LoVo (cell line): ENCODE measurements around the gene PTPRO.
A peak's percentile ranks its signal among the peaks of the same experiment; 100 is the strongest.

Experiments
- DNase-seq: peaks from one replicate; pipeline ENCODE4 v3.0.0-alpha.2; 2016; ENCODE audit warnings: low spot score

Gene PTPRO

DNA sequence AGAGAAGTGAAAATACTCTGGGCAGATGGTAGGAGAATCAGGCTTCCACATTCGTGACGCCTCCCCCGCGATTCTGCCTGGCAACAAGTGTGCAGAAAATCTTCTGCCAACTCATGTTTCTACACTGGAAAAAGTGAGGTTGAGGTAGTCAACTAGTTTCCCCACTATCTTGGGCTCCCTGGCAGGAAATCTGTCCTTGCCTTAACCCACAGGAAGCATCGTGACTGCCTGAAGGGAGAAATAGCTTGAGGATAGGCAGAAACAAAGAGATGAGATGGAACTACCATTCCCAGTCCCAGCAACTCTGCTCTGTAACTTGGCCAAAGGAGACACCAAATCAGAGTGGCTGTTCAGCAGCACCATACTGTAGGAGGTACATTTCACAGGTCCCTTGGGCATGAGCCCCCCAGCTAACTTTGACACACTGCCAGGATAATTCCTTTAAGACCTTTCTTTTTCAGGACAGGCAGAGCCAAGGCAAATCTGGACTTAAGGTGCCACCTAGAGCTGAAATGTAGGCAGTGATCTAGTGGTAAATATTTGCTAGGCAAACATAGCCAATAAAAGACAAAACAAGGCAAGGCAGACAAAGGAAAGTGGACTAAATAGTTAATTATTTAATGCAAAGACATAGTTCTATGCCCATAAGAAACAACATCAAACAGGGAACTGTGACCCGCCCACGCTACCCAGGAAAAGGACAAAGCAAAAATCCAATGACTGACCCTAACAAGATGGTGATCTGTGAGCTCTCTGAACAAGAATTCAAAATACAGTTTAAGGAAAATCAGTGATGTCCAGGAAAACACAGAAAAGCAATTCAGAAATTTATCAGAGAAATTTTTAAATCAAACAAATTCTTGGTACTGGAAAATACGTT lies 205.1 kb downstream of the PTPRO start:
- peak; percentile 35 for DNase-seq

DNA sequence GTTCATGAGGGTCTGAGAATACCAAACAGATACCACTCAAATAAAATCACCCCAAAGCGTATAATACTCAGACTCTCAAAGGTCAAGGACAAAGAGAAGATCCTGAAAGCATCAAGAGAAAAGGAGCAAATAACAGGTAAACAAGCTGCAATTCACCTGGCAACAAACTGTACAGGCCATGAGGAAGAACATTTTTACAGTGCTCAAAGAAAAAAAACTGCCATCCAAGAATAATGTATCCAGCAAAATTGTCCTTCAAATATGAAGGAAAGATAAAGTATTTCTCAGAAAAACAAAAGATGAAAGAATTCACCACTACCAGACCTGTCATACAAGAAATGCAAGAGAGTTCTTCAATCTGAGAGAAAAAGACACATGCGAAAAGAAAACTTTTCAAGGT lies 206.4 kb downstream of the PTPRO start:
- no peak for DNase-seq

- DNase-seq, result no peak
These were observed 208.1 kb downstream of the PTPRO start for GRCh38 chr12:15530361-15530760.

DNA sequence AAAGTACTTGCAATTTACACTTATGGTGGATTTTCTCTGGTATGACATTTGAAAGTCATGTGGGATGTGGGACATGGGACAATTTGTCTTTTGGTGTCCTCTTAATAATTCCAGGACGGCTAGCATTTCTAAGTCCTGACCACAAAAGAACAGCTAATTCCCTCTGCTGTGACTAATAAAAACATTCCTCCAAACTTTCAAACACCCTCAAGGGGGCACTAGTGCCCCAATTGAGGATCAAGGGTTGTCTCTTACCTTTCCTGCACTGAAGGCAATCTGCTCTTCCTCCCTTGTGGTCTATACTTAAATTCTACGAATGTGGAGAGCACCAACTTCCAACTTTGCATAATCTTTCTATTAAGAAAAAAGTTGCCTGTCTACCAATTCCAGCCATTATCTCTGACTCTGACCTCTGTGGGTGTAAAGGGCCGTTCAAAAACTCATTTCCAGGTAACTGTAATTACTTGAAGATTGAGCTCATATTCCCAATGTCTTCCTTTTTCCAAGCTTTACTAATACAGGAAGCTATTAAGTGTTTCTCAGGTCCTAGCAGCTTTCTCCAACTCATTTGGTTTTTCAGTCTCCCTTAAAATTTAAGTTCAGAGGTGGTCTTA lies 210.2 kb downstream of the PTPRO start:
- peak; percentile 88 for DNase-seq

- DNase-seq, result peak; percentile 80
These were observed 212.0 kb downstream of the PTPRO start for GRCh38 chr12:15534322-15534721.

- peak; percentile 41 for DNase-seq
These were observed 212.6 kb downstream of the PTPRO start for GRCh38 chr12:15534874-15535273.

DNA sequence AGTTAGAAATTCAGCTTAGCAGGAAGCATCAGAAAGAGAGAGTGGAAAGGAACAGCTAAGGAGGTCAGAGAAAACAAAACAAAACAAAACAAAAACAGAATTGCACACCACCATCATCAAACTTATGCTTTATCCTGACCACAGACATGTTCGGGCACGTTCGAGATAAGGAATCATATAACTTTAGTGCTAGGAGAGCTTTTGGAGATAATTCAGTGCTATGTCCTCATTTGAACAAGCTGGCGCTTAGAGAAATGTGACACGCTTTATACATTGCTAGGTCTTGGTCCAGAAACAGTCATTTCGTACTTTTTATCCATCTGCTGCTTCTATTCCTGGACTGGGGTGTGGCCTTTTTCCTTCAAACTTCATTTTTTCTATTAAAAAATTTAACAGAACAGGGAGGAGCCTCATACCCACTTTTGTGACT lies 213.1 kb downstream of the PTPRO start:
- peak; percentile 52 for DNase-seq

DNA sequence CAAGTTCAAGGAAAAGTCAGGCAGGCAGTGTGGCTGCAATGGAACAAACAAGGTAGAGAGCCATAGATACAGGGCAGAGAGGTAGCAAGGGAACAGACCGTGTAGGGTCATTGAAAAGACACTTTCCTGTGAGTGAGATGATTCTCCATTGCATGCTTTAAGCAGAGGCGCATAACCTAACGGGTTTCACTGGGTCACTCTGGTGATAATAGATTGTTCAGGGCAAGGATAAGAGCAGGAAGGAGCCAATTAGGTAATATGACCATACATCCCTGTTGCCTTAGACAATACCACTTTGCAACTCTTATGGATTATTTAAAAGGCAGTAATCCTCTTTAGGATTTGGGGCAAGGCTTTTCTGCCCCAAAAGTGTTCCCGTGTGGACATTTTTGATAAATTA lies 214.1 kb downstream of the PTPRO start:
- no peak for DNase-seq

DNA sequence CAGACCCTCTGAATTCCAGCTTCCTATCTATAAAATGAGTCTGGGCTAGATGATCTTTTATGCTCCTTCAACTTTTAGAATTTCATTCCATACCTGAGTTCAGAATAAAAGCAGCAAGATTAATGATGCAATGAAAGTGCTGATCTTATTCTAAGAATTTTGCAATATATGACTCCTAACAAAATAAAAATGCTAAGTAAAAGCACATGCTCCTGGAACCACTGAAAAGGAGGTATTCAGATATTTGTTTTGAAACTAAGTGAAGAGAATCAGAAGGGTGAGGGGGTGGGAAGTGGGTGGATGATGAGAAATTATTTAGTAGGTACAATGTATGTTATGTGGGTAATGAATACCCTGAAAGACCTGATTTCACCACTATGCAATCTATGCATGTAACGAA lies 216.6 kb downstream of the PTPRO start:
- no peak for DNase-seq

DNA sequence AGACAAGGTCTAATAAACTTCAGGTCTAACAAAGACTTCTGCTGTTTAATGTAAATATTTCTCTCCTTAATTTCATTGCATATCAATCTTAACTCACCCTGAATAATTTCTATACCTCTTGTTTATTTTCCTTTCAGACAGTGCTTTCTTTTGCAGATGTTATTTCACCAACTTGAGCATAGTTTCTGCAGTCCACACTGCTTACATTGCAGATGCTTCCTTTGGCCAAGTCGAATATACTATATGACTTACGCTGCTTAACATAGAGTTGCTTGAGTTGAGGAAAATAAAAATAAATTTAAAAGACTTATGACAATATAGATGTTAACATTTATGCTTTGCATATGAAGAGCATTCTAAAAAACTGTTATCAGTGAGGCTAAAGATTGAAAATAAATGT lies 217.7 kb downstream of the PTPRO start:
- DNase-seq, result peak; percentile 17

DNA sequence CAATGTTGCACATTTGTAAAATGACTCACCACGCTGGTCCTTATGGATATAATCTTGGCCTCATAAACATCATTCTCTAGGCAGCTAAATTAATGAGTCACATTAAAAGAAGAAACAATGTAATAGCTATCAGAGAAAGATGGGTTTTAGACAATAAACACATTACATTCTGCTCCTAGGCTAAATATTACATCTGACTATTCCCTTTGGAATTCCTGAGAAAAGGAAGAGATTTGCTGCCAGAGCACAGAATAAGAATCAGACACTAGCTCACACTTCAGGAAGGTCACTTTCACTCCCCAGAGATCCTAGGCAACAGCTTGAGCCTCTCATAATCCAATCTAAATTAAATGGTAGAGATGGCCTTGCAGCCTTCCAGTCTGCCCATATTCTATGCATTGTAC lies 218.2 kb downstream of the PTPRO start:
- peak; percentile 69 for DNase-seq

DNA sequence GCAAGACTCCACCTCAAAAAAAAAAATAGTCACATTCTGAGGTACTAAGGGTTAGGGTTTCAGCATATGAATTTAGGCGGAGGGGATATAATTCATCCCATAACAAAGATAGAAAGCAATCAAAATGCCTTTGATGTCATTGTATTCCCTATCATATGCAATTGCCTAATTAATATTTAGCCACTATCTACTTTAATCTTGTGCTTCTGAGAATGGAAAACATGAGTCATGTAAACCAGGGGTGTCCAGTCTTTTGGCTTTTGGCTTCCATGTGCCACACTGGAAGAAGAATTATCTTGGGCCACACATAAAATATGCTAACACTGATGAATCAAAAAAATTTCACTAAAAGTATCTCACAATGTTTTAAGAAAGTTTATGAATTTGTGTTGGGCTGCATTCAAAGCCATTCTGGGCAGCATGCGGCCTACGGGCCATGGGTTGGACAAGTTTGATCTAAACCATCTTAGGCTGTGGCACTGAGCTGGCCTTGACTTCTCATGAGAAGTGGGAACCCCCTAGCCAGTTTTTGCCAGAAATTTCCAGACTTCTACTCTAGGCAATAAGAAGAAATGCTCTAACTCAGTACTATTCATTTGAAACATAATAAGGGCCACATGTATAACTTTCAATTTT lies 219.8 kb downstream of the PTPRO start:
- DNase-seq, result peak; percentile 78

DNA sequence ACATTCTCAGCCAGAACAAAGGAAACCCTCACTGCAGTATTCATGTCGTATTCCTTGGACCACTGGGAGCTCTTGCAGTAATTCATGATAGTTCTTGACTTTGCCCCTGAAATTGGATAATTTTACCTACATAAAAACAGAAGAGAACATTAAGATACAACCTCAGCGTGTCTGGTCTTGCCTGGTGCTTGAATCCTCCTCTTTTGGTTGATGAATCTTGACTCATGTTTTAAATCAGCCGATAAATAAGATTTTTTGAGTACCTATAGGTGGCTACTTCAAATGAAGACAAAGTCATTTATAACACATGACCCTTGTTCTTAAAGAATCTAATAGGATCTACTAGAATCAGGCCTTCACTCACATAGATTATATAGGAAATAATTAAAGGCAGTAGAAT lies 221.0 kb downstream of the PTPRO start:
- DNase-seq, result no peak

GRCh38 chr12:15544589-15544988 lies 222.3 kb downstream of the PTPRO start:
- DNase-seq, result peak; percentile 51

DNA sequence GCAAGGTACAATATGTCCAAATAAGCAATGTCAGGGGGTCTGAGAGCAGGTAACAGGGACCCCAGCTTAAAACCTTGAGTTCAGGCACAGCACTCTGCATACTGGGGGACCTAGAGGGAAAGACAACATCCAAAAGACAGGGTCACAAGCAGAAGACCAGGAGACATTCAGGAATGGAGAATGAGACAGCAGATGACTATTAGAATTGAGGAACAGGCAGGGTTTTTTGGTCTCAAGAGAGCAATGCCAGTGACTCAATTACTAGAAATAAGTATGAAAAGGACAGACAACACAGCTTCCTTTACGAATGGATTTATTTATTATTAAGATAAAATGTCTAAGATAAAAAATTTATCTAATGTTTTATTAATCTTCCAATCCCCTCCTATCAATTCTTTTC lies 223.0 kb downstream of the PTPRO start:
- no peak for DNase-seq

GRCh38 chr12:15546102-15546701 lies 223.9 kb downstream of the PTPRO start:
- DNase-seq, result peak; percentile 63

GRCh38 chr12:15547063-15547462 lies 224.8 kb downstream of the PTPRO start:
- DNase-seq, result no peak

- no peak for DNase-seq
These were observed 225.4 kb downstream of the PTPRO start for GRCh38 chr12:15547691-15548090.

DNA sequence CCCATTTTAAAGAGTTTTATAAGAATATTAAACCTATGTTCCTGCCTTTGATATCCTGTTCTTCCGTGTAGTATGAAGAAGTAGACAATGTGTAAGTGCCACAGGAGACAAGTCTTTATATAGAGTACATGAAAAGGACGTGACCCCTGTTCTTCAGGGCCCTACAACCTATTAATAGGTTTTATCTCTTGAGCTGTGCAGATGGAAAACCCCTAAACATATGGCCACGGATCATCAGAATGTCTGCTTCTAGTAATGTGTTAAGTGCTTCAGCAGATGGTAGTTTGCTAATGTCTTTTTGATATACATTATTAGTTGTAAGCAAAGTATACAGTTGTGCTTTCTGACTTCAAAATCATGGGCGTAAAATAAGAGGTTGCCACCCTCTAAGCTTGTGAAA lies 228.5 kb downstream of the PTPRO start:
- DNase-seq, result no peak

DNA sequence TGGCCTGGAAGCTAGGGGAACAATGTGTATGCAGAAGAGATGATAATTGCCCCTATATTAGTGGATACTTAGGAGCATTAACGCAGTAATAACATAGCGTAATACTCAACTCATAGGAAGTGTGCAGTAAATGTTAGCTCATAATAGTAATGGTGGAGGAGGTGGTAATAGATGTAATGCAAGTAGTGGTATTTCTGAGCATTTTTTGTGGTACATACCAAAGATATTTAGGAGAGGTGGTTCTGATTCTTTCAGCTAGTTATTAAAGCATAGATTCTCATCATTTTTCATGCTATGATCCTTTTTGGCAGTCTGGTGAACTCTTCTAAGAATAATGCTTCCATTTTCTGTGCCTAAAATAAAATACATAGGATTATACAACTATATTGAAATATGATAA lies 233.1 kb downstream of the PTPRO start:
- no peak for DNase-seq

- DNase-seq, result no peak
These were observed 234.2 kb downstream of the PTPRO start for GRCh38 chr12:15556411-15557102.

- DNase-seq, result no peak
These were observed 236.7 kb downstream of the PTPRO start for GRCh38 chr12:15558915-15559528.
